Mucosa of stomach (tissue), 1 donor: ENCODE data around the gene ARHGEF11.

Source experiments
- H3K27me3 ChIP-seq: one replicate; pipeline ENCODE4 v1.7.0; 2013; ENCODE audit warnings: mild to moderate bottlenecking, low read length; ENCODE audit not compliant: control insufficient read depth, insufficient read depth
- H3K36me3 ChIP-seq: one replicate; pipeline ENCODE4 v1.7.0; 2013; ENCODE audit warnings: low read length; ENCODE audit not compliant: control insufficient read depth, insufficient read depth
- H3K4me1 ChIP-seq: one replicate; pipeline ENCODE4 v1.7.0; 2013; ENCODE audit warnings: mild to moderate bottlenecking, low read length; ENCODE audit not compliant: control insufficient read depth, insufficient read depth
- H3K4me3 ChIP-seq: one replicate; pipeline ENCODE4 v1.7.0; 2013; ENCODE audit warnings: low read length
- H3K9ac ChIP-seq: one replicate; pipeline ENCODE4 v1.7.0; 2013; ENCODE audit warnings: mild to moderate bottlenecking, low read length, moderate library complexity
- H3K9me3 ChIP-seq: one replicate; pipeline ENCODE4 v1.7.0; 2013; ENCODE audit warnings: mild to moderate bottlenecking, low read length, moderate library complexity; ENCODE audit not compliant: control insufficient read depth
- donor health status: Pancreatic carcinoma.

ARHGEF11 gene, protein sequence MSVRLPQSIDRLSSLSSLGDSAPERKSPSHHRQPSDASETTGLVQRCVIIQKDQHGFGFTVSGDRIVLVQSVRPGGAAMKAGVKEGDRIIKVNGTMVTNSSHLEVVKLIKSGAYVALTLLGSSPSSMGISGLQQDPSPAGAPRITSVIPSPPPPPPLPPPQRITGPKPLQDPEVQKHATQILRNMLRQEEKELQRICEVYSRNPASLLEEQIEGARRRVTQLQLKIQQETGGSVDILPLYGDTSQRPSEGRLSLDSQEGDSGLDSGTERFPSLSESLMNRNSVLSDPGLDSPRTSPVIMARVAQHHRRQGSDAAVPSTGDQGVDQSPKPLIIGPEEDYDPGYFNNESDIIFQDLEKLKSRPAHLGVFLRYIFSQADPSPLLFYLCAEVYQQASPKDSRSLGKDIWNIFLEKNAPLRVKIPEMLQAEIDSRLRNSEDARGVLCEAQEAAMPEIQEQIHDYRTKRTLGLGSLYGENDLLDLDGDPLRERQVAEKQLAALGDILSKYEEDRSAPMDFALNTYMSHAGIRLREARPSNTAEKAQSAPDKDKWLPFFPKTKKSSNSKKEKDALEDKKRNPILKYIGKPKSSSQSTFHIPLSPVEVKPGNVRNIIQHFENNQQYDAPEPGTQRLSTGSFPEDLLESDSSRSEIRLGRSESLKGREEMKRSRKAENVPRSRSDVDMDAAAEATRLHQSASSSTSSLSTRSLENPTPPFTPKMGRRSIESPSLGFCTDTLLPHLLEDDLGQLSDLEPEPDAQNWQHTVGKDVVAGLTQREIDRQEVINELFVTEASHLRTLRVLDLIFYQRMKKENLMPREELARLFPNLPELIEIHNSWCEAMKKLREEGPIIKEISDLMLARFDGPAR (N-terminal part only)

DNA sequence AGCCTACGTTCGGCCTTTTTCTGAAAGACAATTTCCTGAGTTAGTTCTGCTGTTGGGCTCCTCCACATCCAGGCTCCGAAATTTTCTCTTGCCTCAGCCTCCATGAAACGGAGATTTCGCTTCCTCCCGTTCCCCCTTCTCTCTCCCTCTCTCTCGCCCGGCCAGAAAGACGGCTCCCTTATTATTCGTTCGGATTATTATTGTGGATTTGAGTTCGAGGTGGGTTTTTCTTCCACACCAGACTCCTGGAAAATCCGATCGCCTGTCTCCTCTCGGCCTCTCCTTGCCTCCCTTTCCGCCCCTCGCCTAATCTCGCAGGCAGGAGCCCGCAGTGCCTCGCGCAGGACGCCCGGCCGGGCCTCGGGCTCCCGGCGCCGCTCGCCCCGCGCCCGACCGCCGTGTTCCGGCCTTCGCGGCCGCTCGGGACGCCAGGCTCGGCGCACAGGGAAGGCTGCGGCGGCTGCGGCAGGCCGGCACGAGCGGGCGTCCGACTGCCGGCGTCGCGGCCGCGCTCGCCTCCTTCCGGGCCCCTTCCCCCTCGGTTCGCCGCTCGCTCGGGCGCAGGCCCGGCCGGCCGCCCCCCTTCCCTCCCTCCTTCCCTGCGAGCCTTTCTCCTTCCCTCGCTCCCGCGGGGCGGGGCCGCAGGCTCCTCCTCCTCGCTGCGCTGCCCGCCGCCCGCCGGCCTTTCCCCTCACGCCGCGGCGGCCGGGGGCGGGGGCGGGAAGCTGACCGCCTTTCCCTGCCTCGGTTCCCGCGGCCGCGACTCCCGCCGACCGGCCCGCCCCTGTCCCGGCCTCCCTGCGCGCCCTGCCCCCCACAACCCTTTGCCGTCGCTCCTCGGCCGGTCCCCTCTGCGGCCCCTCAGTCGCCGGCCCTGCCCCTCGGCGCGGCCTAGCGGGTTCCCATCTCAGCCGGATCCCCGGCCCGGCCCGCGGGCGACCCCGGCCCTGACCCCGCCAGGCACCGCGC is at the start of gene ARHGEF11:
ARHGEF11 (minus strand) TSS at position 493 of the 969 bp plus-strand sequence. CDS start 1,412 bp downstream, outside the sequence.
- peaks cover 23% of the 10 kb centered on the region for H3K4me1 ChIP-seq

DNA sequence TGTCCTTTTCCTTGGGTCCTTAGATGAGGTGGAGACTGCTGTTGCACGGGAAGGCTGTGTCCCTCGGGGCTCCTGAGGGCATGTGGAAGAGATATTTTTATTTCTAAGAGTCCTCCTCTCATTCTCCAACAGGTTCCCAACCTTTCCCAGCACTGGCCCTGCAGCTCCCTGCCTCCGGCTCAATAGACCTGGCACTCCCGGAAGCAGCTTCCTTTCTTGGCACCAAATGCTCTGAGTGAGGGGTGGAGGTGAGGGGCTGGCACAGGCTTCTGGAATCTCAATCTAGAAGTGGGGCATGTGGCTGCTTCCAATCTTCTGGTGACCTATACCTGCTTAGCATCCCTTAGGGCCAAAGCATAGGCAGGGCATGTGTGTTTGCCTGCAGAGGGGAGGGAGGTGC is 49.5 kb upstream of the ARHGEF11 start:
- H3K27me3 ChIP-seq: no peaks in the 10 kb centered on the region
- H3K9ac ChIP-seq: no peak overlapping the region
- no peaks in the 10 kb centered on the region for H3K36me3 ChIP-seq
- H3K9me3 ChIP-seq: no peaks in the 10 kb centered on the region
- H3K4me3 ChIP-seq: no peak overlapping the region
- no peaks in the 10 kb centered on the region for H3K4me1 ChIP-seq

More for the DNA sequence above, at the start of gene ARHGEF11:
- peak within 1 kb of the TSS; percentile 88 for H3K9ac ChIP-seq
- H3K27me3 ChIP-seq: no peaks in the 10 kb centered on the region
- no peaks in the 10 kb centered on the region for H3K9me3 ChIP-seq
- peak within 1 kb of the TSS; percentile 51 for H3K4me3 ChIP-seq
- H3K36me3 ChIP-seq: no peaks in the 10 kb centered on the region

DNA sequence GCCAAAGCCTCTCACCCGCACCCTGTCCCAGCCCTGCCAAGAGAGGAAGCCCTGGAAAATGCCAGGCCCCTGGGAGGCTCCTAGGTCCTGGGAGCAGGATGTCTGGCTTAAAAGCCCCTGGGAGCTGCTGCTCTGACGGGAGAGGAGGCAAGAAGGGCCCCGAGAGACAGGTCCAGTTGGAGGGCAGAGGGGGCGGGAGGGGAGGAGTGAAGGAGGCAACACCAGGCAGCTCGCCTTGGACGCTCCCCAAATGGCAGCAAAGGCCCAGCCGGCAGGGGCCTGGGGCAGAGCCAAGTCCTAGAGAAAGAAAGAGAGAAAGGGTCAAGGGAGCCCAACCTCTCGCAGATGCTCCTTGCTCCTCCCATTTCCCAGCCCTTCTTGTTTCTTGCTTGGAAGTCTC is 47.3 kb upstream of the ARHGEF11 start:
- H3K4me1 ChIP-seq: no peaks in the 10 kb centered on the region
- H3K9ac ChIP-seq: no peak overlapping the region

DNA sequence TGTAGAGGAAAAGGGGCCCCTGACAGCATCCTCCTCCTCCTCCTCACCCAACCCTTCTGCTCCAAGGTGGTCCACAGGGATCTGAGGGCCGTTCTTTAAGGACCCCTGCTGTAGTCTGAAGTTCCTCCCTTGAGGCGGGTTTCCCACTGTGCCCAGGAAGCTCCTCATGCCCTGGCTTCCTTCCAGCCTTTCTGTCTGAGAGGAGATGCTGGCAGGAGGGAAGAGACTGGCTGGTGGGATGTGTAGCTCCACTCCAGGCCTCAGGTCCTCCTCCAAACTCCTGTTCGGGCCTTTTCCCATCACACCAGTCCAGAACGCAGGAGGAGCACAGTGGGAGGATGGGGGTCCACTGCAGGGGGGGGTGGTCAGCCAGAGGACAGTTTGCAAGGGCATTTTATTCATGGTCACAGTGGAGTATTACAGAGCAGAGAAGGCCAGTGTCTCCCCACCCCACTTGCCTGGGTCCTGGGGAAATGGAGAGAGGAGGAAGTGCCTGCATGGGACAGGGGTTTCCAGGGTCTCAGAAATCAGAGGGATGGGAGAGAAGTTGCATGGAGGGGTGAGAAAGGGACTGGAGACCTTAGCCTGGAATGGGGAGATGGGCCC is 46.2 kb upstream of the ARHGEF11 start:
- no peaks in the 10 kb centered on the region for H3K36me3 ChIP-seq
- no peaks in the 10 kb centered on the region for H3K4me1 ChIP-seq
- H3K9me3 ChIP-seq: no peaks in the 10 kb centered on the region
- H3K4me3 ChIP-seq: no peak overlapping the region
- no peak overlapping the region for H3K9ac ChIP-seq
- H3K27me3 ChIP-seq: no peaks in the 10 kb centered on the region

More for the DNA sequence above, 47.3 kb upstream of the ARHGEF11 start:
- Histone ChIP-seq H3K27me3 (no peaks in the 10 kb centered on the region), H3K9me3 (no peaks in the 10 kb centered on the region), H3K36me3 (no peaks in the 10 kb centered on the region), H3K4me3 (no peak overlapping the region)

DNA sequence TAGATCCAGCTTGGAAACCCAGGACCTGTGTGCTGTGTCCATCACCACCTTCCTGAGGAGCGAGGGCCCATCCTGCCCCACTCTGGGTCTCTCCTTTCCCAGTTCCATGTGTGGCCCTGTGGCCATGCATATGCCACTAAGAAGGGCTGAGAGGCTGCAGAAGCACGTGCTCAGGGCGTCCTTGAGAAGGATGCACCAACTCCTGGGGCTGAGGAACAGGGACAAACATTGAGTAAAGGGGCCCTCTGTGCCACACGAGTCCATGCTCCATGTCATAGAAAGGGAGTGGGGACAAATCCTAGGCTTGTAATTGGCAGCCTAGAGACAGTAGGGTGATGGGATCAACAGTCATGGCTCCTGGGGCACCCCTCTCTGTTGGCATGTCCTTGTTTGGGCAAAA is 45.6 kb upstream of the ARHGEF11 start:
- Histone ChIP-seq H3K27me3 (no peaks in the 10 kb centered on the region), H3K4me1 (no peaks in the 10 kb centered on the region), H3K4me3 (no peak overlapping the region), H3K36me3 (no peaks in the 10 kb centered on the region), H3K9ac (no peak overlapping the region), H3K9me3 (no peaks in the 10 kb centered on the region)

DNA sequence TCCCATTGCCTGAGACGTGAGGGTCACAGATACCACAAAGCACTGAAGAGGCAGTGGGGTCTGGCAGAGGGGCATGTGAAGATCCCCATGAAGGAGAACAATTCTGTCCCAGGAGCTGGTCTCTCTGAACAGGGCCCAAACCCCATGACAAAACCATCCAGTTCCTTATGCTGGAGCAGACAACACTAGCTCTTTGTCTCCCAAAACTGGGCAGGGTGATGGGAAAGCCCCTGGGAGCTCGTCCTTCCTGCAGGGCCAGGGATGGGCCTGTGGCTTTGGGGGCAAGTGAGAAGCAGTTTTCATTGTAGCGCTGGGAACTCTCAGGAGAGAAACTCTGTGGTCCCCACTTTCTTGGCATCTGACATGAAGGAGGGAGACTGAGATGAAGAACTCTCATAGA is 45.2 kb upstream of the ARHGEF11 start:
- Histone ChIP-seq H3K9ac (no peak overlapping the region), H3K4me3 (no peak overlapping the region), H3K4me1 (no peaks in the 10 kb centered on the region), H3K9me3 (no peaks in the 10 kb centered on the region), H3K27me3 (no peaks in the 10 kb centered on the region), H3K36me3 (no peaks in the 10 kb centered on the region)

DNA sequence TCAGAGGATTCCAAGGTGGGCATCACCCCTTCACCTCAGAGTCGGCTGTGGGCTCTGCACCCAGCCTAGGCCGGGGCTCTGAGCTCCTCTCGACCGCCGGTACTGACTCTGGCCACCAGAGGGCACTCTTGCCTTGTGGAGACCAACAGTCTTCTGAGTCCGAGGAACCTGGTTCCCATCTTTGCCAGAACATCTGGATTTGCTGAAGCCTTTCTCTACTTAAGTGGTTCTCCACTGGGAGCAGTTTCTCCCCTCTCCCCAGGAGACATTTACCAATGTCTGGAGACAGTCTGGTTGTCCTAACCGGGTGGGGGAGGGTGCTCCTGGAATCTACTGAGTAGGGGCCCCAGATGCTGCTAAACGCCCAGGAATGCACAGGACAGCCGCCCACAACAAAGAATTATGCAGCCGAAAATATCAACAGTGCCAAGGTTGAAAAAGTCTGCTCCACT is 44.7 kb upstream of the ARHGEF11 start:
- no peaks in the 10 kb centered on the region for H3K9me3 ChIP-seq
- H3K4me1 ChIP-seq: no peaks in the 10 kb centered on the region
- H3K36me3 ChIP-seq: no peaks in the 10 kb centered on the region
- no peaks in the 10 kb centered on the region for H3K27me3 ChIP-seq
- no peak overlapping the region for H3K4me3 ChIP-seq
- H3K9ac ChIP-seq: no peak overlapping the region

DNA sequence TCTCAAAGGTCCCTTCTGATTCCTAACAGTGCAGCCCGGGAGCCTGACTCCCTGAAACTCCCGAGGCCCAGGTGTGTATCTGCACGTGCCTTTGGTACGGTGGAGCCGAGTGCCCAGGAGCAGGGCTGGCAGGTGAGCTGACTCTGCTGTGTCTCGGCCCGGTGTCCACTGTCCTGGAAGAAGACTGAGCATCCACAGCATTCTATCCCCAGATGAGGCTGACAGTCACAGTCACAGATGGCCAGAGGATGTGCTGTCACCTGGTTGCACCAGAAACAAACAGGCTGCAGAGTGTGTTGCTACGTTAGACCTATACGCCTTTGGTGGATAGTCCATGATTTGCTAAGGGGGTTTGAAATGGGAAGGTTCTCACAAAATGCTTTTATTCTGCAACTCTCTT is 44.2 kb upstream of the ARHGEF11 start:
- Histone ChIP-seq H3K36me3 (no peaks in the 10 kb centered on the region), H3K4me3 (no peak overlapping the region), H3K9me3 (no peaks in the 10 kb centered on the region), H3K27me3 (no peaks in the 10 kb centered on the region), H3K9ac (no peak overlapping the region), H3K4me1 (no peaks in the 10 kb centered on the region)

DNA sequence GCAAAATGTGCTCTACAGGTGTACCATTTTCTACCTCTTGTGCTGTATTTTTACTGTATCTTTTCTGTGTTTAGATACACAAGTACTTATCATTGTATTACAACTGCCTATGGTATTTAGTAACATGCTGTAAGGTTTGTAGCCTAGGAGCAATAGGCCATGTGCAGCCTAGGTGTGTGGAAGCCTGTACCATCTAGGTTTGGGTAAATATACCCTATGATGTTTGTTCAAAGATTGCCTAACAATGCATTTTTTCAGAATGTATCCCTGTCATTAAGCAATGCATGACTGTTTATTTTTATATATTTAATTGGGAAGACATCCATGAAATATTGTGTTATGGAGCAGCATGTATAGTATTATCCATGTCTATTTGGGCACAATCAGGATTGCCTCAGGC is 43.1 kb upstream of the ARHGEF11 start:
- Histone ChIP-seq H3K9me3 (no peaks in the 10 kb centered on the region), H3K4me3 (no peak overlapping the region), H3K36me3 (no peaks in the 10 kb centered on the region), H3K9ac (no peak overlapping the region), H3K4me1 (no peaks in the 10 kb centered on the region), H3K27me3 (no peaks in the 10 kb centered on the region)

DNA sequence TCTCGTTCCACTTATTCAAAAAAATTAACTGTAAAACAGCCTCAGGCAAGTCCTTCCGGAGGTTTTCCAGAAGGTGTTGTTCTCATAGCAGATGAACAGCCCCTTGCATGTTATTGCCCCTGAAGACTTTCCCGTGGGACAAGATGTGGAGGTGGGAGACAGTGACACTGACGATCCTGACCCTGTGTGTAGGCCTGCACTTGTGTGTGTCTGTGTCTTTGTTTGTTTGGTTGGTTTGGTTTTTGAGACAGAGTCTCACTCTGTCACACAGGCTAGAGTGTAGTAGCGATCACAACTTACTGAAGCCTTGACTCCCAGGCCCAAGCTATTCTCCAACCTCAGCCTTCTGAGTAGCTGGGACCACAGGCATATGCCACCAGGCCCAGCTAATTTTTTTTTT is 41.5 kb upstream of the ARHGEF11 start:
- Histone ChIP-seq H3K4me3 (no peak overlapping the region), H3K36me3 (no peaks in the 10 kb centered on the region), H3K9ac (no peak overlapping the region), H3K9me3 (no peaks in the 10 kb centered on the region), H3K27me3 (peaks cover 5% of the 10 kb centered on the region), H3K4me1 (no peaks in the 10 kb centered on the region)

DNA sequence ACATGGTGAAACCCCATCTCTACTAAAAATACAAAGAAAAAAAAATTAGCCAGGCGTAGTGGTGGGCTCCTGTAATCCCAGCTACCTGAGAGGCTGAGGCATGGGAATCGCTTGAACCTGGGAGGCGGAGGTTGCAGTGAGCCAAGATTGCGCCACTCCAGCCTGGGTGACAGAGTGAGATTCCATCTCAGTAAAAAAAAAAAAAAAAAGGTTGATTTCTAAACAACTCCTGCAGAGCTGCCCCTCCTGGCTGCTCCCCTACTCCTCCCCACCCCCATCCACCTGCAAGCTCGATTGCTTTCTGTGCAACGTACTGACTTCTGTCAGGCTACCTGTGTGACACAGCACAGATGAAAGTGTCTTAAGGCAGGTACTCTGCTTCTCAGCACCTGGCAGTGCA is 40.8 kb upstream of the ARHGEF11 start:
- Histone ChIP-seq H3K27me3 (peaks cover 5% of the 10 kb centered on the region), H3K9me3 (no peaks in the 10 kb centered on the region), H3K4me1 (no peaks in the 10 kb centered on the region), H3K36me3 (no peaks in the 10 kb centered on the region), H3K9ac (no peak overlapping the region), H3K4me3 (no peak overlapping the region)
